AG09319 (cell line): ENCODE data around the gene TRAPPC2L.

Experiments
- DNase-seq: peaks from one replicate; pipeline ENCODE4 v3.0.0-alpha.2; 2010; ENCODE audit warnings: low read depth; ENCODE audit errors: extremely low read depth
- TF ChIP-seq, protein P1 (sequence below): IDR thresholded peaks from 2 replicates; pipeline ENCODE4 v1.5.1; 2011; ENCODE audit warnings: low read depth, mild to moderate bottlenecking, inconsistent platforms, low read length, moderate library complexity

Gene TRAPPC2L

DNA sequence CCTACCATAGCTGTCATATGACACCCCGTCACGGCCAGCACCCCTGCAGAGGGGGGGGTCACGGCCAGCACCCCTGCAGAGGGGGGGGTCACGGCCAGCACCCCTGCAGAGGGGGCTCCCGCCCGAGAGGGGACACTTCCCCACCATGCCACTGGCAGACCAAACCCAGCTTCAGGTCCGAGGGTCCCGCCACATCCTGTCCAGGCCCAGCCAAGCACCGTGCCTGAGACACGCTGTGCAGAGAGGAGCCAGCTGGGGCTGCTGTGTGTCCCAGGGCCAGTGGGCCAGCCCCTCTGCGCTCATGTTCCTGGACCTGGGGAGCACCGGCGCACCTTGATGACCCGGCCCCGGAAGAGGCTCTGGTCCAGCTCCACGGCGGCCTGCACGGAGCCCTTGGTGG, 7.6 kb downstream of the TRAPPC2L start:
- DNase-seq = no peak
- TF ChIP-seq, protein P1, sequence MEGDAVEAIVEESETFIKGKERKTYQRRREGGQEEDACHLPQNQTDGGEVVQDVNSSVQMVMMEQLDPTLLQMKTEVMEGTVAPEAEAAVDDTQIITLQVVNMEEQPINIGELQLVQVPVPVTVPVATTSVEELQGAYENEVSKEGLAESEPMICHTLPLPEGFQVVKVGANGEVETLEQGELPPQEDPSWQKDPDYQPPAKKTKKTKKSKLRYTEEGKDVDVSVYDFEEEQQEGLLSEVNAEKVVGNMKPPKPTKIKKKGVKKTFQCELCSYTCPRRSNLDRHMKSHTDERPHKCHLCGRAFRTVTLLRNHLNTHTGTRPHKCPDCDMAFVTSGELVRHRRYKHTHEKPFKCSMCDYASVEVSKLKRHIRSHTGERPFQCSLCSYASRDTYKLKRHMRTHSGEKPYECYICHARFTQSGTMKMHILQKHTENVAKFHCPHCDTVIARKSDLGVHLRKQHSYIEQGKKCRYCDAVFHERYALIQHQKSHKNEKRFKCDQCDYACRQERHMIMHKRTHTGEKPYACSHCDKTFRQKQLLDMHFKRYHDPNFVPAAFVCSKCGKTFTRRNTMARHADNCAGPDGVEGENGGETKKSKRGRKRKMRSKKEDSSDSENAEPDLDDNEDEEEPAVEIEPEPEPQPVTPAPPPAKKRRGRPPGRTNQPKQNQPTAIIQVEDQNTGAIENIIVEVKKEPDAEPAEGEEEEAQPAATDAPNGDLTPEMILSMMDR = no peak

DNA sequence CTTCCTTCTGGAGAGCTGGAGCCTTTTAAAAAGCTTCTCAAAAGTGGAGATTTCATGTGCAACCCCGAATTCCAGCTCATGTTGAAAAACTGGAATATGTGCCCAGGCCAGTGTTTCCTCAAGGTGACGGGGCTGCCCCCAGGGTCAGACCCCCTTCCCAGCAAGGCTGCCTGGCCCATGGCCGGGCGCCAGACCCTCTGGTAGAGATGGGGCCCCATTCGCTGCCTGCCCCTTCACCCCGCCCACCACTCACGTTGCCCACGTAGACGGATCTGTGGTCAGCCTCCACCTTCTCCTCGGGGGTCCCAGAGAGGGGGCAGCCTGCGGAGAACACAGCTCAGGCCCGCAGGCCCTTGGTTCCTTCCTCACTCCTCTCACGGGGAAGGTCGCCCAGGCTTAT, 8.4 kb downstream of the TRAPPC2L start:
- TF ChIP-seq, protein P1 = no peak
- DNase-seq = no peak

DNA sequence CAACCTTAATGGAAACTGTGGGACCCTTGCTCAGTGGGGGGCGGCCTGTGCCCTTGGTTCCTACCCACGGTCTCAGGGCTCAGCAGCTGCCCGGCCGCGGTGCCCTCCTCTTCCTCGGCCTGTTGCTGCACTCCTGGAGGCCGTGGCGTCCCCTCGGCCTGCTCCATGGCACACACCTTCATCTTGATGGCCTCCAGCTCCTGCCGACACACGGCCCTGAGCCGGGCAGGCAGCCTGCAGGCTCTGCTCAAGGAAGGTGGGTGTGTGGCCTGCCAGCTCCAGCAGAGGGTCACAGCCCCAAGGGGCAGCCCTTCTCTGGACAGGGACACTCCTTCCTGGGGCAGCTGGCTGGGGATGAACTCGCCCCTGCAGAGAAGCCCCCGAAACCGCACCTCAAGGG, 8.8 kb downstream of the TRAPPC2L start:
- no peak for DNase-seq
- TF ChIP-seq, protein P1 = no peak

DNA sequence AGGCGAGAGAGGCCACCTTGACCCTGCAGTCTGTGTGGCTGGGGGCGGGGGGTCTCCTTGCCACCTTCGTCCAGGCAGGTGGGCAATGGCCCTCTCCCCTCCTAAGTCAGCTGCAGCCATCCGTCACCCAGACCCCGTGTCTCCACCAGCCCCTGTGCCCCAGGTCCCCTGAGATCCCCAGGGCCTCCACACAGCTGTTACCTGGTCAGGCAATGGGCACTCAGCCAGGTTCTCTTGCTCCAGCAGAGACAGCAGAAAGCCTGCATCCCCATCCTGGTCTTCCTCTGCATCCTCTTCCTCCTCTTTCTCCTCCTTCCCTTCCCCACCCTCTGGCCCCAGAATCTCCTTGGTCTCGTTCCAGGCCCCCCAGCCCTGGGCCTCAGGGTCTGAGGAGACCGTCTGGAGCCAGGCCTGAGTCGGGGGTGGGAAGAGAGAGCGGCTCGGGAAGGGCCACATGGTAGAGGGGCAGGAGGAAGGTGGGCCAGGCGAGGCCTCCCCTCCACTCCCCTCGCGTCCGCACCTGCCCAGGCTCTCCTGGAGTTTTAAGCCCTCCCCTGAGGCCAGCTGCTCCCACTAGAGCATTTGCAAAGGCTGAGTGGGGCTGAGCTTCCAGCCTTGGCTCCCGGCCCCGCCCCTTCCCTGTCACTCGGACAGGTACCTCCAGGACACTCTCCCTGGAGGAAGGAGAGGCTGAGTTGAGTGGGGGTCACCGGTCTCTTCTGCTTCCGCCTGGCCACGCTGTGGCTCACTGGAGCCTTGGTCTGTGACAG, 9.4 kb downstream of the TRAPPC2L start, which contains the start of gene PABPN1L:
PABPN1L (minus strand) TSS at position 510 of the 770 bp plus-strand sequence; CDS start at position 456, 54 bp downstream.
- no peak for DNase-seq
- TF ChIP-seq, protein P1 = no peak

DNA sequence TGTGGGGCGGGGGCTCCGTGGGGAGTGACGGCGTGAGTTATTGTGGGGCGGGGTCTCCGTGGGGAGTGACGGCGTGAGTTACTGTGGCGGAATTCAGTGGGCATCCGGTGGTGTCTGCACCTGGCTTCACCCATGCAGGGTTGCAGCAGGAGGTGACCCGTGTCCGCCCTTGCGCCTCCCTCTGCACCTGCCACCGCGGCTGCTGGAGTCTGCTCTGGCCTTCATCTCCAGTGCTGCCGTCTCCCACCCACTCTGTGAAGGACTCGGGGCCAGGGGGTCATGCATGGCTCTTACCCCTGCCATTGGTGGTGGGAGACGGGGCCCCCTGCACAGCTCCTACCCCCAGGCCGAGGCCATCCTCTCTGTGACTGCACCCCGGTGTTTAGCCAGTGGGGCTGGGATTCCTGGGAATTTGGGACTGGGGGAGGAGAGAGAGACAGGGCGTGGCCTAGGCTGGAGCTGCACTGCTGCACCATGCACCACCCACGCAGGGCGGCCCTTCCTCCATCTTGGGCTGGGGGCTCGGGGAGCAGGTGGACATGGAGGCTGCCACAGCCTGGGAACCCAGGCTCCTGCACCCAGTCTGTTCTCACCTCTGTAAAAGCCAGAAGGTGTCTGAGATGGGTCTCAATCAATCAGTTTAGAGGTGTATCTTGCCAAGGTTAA, 10.8 kb downstream of the TRAPPC2L start:
- TF ChIP-seq, protein P1 = no peak
- DNase-seq = no peak

DNA sequence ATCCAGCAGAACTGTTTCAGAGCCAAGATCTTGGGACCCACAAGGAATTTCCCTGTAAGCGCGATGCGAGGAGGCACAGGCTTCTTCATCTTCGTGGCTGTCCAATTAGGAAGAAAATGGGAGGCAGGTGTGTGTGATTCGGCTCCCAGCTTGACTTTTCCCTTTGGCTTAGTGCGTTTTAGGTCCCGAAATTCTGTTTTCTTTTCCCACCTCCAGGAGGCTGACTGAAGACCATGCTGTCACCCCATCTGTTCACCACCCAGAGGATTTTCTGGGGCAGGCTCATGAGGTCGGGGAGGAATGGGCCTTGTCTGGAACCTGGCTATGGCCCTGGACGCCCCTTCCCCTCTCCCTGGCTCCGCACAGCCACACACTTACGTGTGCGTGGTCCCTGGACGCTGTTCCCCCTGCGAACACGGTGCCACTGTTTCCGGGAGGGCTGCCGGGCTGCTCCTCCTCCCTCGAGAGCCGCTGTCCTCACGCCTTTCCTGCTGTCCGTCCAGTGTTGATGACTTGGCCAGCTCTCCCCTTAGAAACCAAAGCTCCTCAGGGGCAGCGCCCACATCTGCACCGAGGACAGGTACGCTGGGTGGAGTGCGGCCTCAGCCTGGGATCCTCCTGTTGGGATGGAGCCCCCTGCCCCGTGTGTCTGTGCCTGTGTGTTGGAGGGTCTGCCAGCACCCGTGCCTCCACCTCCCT, 12.2 kb downstream of the TRAPPC2L start:
- no peak for DNase-seq
- TF ChIP-seq, protein P1 = no peak

DNA sequence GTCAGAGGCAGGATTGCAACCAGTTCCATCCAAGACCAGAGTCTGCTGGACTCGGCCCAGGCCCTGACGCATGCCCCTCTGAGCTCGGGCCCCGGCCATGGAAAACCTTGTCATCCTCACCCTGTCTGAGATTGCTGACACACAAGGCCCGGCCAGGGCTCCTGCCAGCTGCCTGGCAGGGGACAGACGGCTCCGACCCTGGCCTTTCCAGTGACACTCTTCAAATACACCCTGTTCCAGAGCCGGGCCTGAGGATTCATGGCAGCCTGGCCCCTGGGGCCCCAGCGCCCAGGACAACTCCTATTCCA, 12.7 kb downstream of the TRAPPC2L start:
- DNase-seq = no peak
- TF ChIP-seq, protein P1 = no peak
